ENCODE data around the gene NAA38.
A peak's percentile ranks its signal among the peaks of the same experiment; 100 is the strongest.

The NAA38 gene

DNA sequence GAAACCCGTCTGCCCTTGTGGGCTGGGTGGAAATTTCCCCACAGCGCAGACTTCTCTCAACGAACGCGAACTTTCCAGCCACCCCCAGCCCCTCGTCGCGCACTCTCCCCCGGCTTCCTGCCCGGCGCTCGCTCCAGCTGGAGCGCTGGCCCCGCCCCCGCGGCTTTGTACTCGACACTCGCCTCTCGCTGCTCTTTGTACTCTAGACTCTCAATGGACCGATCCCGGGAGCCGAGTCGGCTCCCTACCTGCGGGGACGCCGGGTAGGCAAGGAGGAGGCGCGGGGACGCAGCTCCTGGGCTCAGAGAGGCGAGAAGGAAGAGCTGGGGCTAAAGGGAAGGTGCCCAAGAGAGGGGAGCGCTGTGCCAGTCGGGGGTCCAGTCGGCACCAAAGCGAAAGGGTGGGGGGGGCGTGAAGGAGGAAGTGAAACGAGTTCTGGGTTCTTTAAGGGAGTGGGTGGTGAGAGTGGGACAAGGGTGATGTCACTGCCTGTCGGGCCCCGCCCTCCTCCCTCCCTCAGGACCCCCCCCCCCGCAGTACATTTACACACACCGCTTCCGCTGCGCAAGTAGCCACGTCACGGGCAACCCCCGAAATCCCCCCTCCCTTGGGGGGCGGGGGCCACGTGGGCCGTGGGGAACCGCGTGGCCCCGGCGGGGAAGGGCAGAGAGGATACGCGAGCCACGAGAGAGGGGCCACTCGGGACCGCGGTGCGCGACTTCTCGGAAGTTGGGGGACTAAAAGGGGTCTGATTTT, 13.6 kb downstream of the NAA38 start:
- 0 to 1% methylated on average over 25 to 46 of the region's 61 CpGs for WGBS, 2 experiments (ENCODE audit: insufficient coverage in 2 of 2)
- H3K4me3 ChIP-seq (ENCODE audit: extremely low read depth, insufficient read depth, low read length, poor library complexity, severe bottlenecking) = peak overlapping the region; percentile 75

DNA sequence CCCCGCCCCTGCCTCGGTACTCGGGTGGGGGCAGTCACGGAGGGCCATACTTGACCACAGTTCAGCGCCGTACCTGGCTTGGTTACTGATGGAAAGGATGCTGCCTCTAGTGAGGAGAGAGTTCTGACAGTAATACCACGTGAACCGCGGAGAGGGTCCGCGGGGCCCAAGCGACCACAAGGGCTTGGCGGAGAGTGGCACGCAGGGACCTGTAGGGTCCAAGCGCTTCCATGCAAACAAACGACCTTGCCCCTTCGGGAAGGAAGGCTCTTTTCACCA, 14.2 kb downstream of the NAA38 start:
- 0% methylated on average over 14 to 17 of the region's 17 CpGs for WGBS, 2 experiments (ENCODE audit: insufficient coverage in 2 of 2)
- Histone ChIP-seq H3K36me3 (ENCODE audit: control insufficient read depth, insufficient read depth, low read length) (peaks cover 46% of the 10 kb centered on the region), H3K4me3 (ENCODE audit: extremely low read depth, insufficient read depth, low read length, poor library complexity, severe bottlenecking) (peak overlapping the region; percentile 75), H3K9me3 (ENCODE audit: control insufficient read depth, low read length) (no peaks in the 10 kb centered on the region), H3K4me1 (ENCODE audit: control insufficient read depth, insufficient read depth, low read length, poor library complexity, severe bottlenecking) (peaks cover 24% of the 10 kb centered on the region), H3K27ac (ENCODE audit: low read depth, low read length, severe bottlenecking) (peak overlapping the region; percentile 98)

More for the DNA sequence above, 13.6 kb downstream of the NAA38 start:
- peaks cover 49% of the 10 kb centered on the region for H3K36me3 ChIP-seq (ENCODE audit: control insufficient read depth, insufficient read depth, low read length)
- H3K9me3 ChIP-seq (ENCODE audit: control insufficient read depth, low read length) = no peaks in the 10 kb centered on the region
- peaks cover 21% of the 10 kb centered on the region for H3K4me1 ChIP-seq (ENCODE audit: control insufficient read depth, insufficient read depth, low read length, poor library complexity, severe bottlenecking)
- H3K27ac ChIP-seq (ENCODE audit: low read depth, low read length, severe bottlenecking) = peak overlapping the region; percentile 98

DNA sequence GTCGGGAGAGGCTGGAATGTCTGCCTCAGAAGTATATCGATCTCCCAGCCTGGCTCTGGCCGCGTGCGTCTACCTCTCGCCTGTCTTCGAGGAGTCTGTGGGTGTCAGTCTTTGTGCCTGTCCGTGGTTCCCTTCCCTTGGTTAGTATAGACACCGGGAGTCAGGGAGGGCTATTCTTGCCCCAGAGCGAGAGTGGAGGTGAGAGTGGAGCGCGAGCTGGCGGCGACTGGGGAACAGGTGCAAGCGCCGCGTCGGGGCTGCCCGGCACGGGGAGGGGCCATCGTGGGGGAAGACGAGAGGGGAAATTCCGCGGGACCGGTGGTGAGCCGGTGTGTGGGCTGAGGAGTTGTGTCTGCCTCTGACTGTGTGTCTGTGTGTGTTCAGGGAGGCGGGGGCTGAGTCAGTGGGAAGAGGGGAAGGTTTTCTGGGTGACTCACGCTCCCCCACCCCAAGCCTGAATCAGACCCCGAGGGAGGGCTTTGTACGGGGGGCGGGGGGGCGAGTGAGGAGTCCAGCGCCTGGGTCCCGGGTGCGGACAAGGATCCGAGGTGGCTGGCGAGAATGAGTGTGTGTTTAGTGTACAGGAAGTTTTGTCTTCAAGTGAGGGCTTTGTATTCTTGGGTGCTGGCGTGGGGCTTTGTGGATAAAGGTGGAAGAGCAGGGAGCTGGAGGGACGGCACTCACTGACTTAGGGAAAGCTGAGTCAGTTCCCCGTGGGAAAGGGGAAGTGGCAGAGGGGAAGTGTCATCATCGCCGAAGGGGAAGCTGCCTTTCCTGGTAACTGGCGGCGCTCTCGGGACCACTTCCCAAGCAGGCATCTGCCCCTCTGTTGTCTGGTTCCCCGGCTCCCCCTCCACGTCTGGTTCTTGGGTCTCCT, 14.7 kb downstream of the NAA38 start:
- H3K4me3 ChIP-seq (ENCODE audit: extremely low read depth, insufficient read depth, low read length, poor library complexity, severe bottlenecking) = peak overlapping the region; percentile 75
- H3K27ac ChIP-seq (ENCODE audit: low read depth, low read length, severe bottlenecking) = peak overlapping the region; percentile 98
- peaks cover 40% of the 10 kb centered on the region for H3K36me3 ChIP-seq (ENCODE audit: control insufficient read depth, insufficient read depth, low read length)
- peaks cover 27% of the 10 kb centered on the region for H3K4me1 ChIP-seq (ENCODE audit: control insufficient read depth, insufficient read depth, low read length, poor library complexity, severe bottlenecking)
- WGBS, 2 experiments (ENCODE audit: insufficient coverage in 2 of 2) = 0 to 1% methylated on average over 17 to 28 of the region's 47 CpGs
- H3K9me3 ChIP-seq (ENCODE audit: control insufficient read depth, low read length) = no peaks in the 10 kb centered on the region

DNA sequence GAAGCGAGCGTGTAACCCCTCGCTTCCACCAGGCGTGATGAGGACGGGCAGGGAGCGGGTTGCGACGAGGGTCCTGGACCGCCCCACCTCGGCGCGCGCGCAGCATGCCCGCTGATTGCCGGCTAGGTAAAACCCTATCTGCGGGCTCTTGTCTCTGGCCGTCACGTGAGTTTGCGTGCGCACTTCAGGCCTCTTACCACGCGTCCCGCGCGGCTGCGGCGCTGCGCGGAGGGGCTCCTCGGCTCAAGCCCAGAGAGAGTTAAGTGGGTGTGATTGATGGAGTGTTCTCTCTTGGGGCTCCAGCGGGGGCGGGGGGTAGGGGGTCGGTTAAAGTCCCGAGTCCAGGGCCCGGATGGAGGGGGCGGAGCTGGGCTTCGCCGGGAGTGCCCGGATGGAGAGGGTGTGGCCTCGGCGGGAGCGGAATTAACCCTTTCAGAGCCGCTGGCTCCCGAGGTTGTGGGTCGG, 15.4 kb downstream of the NAA38 start:
- peaks cover 30% of the 10 kb centered on the region for H3K4me1 ChIP-seq (ENCODE audit: control insufficient read depth, insufficient read depth, low read length, poor library complexity, severe bottlenecking)
- peak overlapping the region; percentile 75 for H3K4me3 ChIP-seq (ENCODE audit: extremely low read depth, insufficient read depth, low read length, poor library complexity, severe bottlenecking)
- peak overlapping the region; percentile 98 for H3K27ac ChIP-seq (ENCODE audit: low read depth, low read length, severe bottlenecking)
- 0 to 1% methylated on average over 22 to 24 of the region's 46 CpGs for WGBS, 2 experiments (ENCODE audit: insufficient coverage in 2 of 2)
- no peaks in the 10 kb centered on the region for H3K9me3 ChIP-seq (ENCODE audit: control insufficient read depth, low read length)
- peaks cover 34% of the 10 kb centered on the region for H3K36me3 ChIP-seq (ENCODE audit: control insufficient read depth, insufficient read depth, low read length)

DNA sequence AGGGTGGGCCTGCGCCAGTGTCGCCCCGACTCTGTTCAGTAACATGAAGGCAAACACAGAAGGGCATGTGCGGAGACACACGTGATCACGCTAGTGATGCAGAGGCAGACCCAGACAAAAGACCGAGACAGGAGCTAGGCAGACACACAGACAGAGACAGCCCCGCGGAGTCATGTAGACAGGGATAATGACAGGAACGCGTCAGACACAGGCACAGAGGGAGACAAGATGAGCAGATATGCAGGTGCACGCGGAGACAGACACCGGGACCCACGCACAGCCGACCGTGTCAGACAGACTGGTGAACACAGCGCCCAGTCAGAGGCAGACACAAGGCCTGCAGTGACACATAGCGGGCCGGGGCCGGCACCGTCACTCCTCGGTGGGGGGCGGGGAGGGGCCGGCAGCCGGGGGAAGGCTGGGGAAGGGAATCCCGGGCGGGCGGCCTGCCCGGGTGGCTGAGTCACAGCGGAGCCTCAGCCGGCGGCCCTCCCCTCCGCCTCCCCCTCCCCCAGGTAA, 15.9 kb downstream of the NAA38 start:
- H3K9me3 ChIP-seq (ENCODE audit: control insufficient read depth, low read length) = no peaks in the 10 kb centered on the region
- peak overlapping the region; percentile 98 for H3K27ac ChIP-seq (ENCODE audit: low read depth, low read length, severe bottlenecking)
- 4 to 6% methylated on average over 17 to 26 of the region's 34 CpGs for WGBS, 2 experiments (ENCODE audit: insufficient coverage in 2 of 2)
- H3K36me3 ChIP-seq (ENCODE audit: control insufficient read depth, insufficient read depth, low read length) = peaks cover 29% of the 10 kb centered on the region
- H3K4me1 ChIP-seq (ENCODE audit: control insufficient read depth, insufficient read depth, low read length, poor library complexity, severe bottlenecking) = peaks cover 30% of the 10 kb centered on the region
- H3K4me3 ChIP-seq (ENCODE audit: extremely low read depth, insufficient read depth, low read length, poor library complexity, severe bottlenecking) = peak overlapping the region; percentile 75

DNA sequence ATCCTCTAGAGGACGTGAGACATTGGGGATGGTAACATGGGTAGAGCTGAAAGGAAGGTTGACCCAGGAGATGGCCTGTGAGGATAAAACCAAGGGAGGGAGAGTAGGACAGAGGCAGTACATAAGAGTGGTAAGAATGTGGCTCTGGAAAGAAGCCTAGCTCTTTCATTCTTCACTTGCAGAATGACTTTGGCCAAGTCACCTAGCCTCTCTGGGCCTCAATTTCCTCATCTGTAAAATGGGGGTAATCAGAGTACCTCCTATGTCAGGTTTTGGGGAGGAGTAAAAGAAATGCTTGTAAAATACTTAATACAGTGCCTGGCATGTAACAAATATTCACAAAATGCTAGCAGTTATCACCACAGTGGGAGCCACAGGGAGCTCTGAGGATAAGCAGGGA, 16.5 kb downstream of the NAA38 start:
- H3K4me1 ChIP-seq (ENCODE audit: control insufficient read depth, insufficient read depth, low read length, poor library complexity, severe bottlenecking) = peaks cover 30% of the 10 kb centered on the region
- H3K27ac ChIP-seq (ENCODE audit: low read depth, low read length, severe bottlenecking) = peak overlapping the region; percentile 98
- H3K4me3 ChIP-seq (ENCODE audit: extremely low read depth, insufficient read depth, low read length, poor library complexity, severe bottlenecking) = peak overlapping the region; percentile 75
- WGBS, 2 experiments (ENCODE audit: insufficient coverage in 2 of 2) = 60% methylated on average over 1 of the region's 1 CpG; no CpG with 5 or more reads in 1 of the 2 experiments
- H3K36me3 ChIP-seq (ENCODE audit: control insufficient read depth, insufficient read depth, low read length) = peaks cover 23% of the 10 kb centered on the region
- H3K9me3 ChIP-seq (ENCODE audit: control insufficient read depth, low read length) = no peaks in the 10 kb centered on the region

DNA sequence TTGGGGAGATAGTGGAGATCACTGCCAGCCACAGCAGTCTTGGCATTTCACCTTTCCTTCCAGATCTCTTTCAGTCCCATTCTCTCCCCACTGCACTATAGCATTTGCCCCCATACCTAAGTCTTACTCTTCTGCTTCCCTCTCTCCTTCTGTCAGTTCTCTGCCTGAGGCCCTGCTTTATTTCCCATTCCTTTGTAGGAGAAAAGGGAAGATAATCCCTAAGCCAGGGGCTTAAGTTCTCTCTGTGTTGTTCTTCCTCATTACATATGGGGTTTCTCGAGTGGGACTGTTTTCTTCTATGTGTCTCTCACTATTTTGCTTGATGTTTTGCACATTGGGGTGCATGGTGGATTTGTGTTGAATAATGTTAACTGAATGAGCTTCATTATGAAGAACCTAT, 16.9 kb downstream of the NAA38 start:
- Histone ChIP-seq H3K9me3 (ENCODE audit: control insufficient read depth, low read length) (no peaks in the 10 kb centered on the region), H3K4me3 (ENCODE audit: extremely low read depth, insufficient read depth, low read length, poor library complexity, severe bottlenecking) (no peak overlapping the region), H3K27ac (ENCODE audit: low read depth, low read length, severe bottlenecking) (peak overlapping the region; percentile 98), H3K36me3 (ENCODE audit: control insufficient read depth, insufficient read depth, low read length) (peaks cover 19% of the 10 kb centered on the region), H3K4me1 (ENCODE audit: control insufficient read depth, insufficient read depth, low read length, poor library complexity, severe bottlenecking) (peaks cover 30% of the 10 kb centered on the region)
- no CpG with 5 or more reads among the region's 1 CpG for WGBS, 2 experiments (ENCODE audit: insufficient coverage in 2 of 2)

DNA sequence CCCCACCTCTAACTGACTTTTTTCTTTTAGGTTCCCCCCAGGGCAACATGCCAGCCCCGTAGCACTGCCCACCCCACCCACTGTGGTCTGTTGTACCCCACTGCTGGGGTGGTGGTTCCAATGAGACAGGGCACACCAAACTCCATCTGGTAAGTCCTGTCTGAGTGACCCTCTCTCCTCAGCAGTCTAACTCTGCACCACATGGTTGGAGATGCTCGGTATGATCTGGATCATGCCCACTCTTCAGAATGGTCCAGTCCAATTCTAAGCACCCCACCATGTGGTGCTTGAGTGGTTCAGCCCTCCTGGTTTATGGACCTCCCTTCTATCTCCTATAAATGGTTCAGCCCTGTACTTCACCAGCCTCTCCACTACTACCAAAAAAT, 17.5 kb downstream of the NAA38 start:
- Histone ChIP-seq H3K4me3 (ENCODE audit: extremely low read depth, insufficient read depth, low read length, poor library complexity, severe bottlenecking) (no peak overlapping the region), H3K9me3 (ENCODE audit: control insufficient read depth, low read length) (no peaks in the 10 kb centered on the region), H3K27ac (ENCODE audit: low read depth, low read length, severe bottlenecking) (peak overlapping the region; percentile 98), H3K36me3 (ENCODE audit: control insufficient read depth, insufficient read depth, low read length) (peaks cover 13% of the 10 kb centered on the region), H3K4me1 (ENCODE audit: control insufficient read depth, insufficient read depth, low read length, poor library complexity, severe bottlenecking) (peaks cover 30% of the 10 kb centered on the region)
- 75 to 80% methylated on average over 1 of the region's 2 CpGs for WGBS, 2 experiments (ENCODE audit: insufficient coverage in 2 of 2)

DNA sequence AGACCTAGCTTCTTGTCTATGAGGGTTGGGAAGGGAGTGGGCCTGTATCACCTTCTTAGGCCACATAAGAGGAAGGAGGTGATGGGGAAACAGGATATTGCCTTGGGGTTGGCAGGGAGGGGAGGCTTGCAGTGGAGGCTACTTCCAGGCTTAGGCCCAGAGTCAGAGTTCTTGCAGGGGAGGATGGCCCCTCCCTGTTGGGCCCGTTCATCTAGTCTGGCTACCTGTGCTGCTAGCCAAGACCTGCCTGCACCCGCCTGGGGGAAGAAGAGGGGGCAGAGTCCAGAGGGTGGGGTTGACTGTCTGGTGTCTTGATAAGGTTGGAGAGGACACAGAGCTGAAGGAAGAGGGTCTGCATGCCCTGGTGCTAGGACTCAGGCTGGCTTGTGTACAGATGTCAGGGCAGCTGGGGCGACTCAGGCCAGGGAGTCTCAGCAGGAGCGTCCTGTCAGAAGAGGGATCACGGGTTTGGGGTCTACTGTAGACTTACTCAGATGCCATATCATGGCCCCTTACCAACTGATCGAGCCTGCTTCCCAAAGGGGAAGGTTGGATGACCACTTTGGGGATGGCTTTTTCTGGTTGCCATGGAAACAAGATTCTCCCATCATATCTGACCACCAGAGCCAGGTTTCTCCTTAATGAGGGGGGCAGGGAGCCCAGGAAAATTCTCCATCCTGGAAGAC, 18.0 kb downstream of the NAA38 start:
- no peaks in the 10 kb centered on the region for H3K9me3 ChIP-seq (ENCODE audit: control insufficient read depth, low read length)
- 80 to 92% methylated on average over 2 to 5 of the region's 6 CpGs for WGBS, 2 experiments (ENCODE audit: insufficient coverage in 2 of 2)
- H3K27ac ChIP-seq (ENCODE audit: low read depth, low read length, severe bottlenecking) = peak overlapping the region; percentile 92
- H3K36me3 ChIP-seq (ENCODE audit: control insufficient read depth, insufficient read depth, low read length) = peaks cover 12% of the 10 kb centered on the region
- peak overlapping the region; percentile 33 for H3K4me3 ChIP-seq (ENCODE audit: extremely low read depth, insufficient read depth, low read length, poor library complexity, severe bottlenecking)
- peaks cover 31% of the 10 kb centered on the region for H3K4me1 ChIP-seq (ENCODE audit: control insufficient read depth, insufficient read depth, low read length, poor library complexity, severe bottlenecking)

All from mesodermal cell (in vitro differentiated cells).